Suppressor macrophage treated with lipopolysaccharide for 4 hours (primary cell): Measurements from ENCODE around the gene NUP205.

Experiments used
- DNase-seq: peaks from one replicate; pipeline ENCODE4 v3.0.0-alpha.2; 2020

The NUP205 gene

DNA sequence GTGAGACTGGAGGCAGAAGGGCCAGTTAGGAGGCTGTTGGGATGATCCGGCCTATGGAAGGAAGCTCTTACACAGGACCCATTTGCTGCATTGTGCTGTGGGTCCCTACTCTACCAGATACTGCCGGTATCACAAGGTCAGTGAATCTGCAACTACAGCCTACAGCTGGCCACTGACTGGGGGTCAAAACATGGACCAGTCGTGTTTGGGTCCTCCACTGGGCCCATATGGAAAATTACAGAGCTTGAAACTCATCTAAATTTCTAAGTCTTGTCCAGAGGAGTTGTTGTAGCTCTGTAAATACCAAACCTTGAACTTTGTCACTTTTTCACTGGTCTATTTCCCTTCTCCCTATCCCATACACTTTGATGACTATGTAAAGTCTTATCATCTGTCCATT lies 5.6 kb upstream of the NUP205 start:
- no peak for DNase-seq

DNA sequence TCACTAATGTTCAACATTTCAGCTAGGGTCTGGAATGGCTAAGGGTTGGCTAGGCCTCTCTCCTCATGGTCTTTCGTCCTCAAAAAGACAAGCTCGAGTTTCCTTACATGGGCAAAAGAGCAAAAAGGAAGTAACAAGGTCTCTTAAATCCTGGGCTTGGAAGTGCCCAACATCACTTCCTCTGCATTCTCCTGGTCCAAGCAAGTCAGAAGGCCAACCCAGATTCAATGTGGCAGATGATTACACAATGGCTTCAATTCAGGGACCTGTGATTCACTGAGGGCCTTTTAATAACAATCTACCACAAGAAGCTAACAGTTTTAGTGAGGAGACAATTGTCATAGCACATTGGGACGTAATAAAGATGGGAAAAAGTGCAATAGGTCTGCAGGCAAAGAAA lies 4.4 kb upstream of the NUP205 start:
- DNase-seq = peak; percentile 12

DNA sequence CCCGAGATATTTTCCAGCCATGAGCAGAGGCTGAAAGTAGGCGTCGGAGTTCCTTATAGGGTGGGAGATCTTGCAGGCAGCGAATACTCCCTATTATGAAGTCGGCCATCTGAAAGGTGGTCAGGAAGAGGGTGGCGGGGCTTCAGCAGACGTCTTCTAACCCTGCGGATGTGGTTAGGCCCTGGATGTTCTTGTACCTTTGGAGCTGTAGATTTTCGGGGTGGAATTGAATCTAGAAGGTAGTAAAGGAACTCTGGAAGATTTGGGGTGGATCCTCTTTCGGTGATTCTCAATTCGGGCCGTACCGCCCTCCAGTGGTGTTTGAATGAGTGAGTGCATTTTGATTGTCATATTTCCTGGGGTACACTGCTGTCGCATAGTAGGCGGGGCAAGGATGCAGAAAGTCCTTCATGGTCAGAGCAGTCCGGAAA lies 635 bp downstream of the NUP205 start:
- peak; percentile 74 for DNase-seq

- no peak for DNase-seq
These were observed 1.2 kb downstream of the NUP205 start for GRCh38 chr7:135558881-135559280.

DNA sequence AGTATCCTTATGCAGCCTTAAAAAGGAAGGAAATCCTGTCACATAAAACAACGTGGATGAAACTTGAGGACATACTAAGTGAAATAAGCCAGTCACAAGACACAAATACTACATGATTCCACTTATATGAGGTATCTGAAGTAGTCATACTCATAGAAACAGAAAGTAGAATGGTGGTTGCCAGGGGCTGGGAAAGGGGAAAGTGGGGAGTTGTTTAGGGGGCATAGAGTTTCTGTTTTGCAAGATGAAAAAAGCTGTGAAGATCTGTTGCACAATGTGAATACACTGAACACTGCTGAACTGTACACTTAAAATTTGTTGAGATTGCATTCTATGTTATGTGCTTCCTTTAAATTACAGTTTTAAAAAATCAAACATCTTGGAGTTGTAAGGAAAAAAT lies 2.9 kb downstream of the NUP205 start:
- peak; percentile 78 for DNase-seq

DNA sequence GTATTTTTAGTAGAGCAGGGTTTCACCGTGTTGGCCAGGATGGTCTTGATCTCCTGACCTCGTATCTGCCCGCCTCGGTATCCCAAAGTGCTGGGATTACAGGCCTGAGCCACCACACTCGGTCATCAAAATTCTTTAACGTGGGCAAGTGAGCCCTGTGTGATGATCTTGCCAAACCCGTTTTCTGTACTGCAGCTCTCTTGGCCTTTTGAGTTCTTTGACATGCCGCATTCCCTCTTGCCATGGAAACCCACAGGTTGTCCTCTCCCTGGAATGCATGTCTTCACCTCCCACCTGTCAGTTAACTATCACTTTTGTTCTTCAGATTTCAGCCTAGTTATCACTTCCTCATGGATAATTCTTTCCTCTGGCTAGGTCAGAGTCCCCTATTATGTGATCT lies 5.0 kb downstream of the NUP205 start:
- no peak for DNase-seq

- DNase-seq = no peak
These were observed 14.1 kb downstream of the NUP205 start for GRCh38 chr7:135571834-135572233.

DNA sequence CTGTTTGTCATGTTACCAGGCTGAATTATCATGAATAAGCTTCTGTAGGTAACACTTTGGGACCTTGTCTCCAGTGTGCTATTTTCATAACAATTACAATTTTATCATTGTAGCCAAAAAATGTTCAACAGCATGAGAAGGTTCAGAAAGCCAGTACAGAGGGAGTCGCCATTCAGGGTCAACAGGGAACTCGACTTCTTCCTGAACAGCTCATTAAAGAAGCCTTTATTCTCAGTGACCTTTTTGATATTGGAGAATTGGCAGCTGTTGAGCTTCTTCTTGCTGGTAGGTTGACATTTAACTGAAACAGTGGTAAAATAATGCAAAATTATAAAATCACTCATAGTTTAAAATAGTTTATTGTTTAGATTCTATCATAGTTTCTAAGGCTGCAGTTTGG lies 15.8 kb downstream of the NUP205 start:
- DNase-seq = no peak

DNA sequence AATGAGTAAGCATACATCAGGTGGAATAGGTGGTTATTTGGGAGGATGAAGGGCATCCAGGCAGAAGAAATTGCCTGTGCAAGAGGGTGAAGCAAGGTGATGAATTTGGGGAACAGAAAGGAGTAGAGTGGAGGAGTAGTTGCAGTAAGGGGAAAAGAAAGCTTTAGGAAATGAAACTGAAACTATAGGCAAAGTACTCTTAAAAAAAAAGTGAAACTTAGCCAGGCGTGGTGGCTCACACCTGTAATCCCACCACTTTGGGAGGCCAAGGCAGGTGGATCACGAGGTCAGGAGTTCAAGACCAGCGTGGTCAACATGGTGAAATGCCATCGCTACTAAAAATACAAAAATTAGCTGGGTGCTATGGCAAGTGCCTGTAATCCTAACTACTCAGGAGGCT lies 17.6 kb downstream of the NUP205 start:
- DNase-seq = peak; percentile 40

DNA sequence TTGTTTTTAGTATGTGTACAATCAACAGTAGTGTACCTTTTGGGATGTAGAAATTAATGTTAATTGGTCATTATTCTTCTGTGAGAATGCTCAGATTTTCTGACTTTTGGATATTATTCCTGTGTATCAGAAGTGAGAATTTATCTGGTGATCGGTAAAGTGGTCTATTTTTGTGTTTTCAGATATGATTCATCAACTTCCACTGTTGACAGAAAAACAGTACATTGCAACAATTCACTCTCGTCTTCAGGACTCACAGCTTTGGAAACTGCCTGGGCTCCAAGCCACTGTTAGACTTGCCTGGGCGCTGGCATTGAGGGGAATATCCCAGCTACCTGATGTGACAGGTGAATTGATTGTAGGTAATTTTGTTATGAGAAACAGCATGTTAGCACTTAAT lies 20.9 kb downstream of the NUP205 start:
- no peak for DNase-seq

- DNase-seq = no peak
These were observed 26.9 kb downstream of the NUP205 start for GRCh38 chr7:135584362-135585353.

DNA sequence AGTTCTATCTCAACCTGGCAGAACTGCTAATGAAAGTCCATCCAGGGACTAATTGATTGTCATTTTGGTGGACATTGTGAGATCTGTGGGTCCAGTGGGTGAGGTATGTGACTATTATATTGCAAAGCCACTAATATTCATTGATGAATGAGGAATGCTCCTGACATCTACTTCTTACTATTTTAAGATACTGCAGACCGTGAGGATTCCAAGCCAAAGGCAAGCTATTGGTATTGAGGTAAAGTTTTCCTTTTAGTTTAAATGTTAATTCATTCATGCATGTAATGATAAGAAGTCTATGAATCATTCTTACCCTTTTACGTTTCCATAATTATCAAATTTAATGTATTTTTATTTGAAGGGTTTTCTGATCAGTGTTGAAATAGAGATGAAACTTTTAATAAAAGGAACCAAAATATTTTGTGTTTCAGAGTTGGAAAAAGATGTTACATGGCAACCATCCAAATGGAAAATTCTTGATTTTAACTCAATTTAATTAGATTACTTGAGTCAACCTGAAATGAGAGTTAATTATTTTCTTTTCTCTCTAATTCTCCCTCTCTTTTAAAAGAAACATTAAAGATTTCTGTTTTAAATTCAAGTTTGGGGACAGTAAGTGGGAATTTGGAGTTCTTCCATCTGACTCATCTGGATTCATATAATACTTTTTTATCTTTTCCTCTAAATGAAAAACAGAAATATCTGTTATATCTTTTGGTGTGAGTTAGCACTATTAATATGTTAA lies 39.6 kb downstream of the NUP205 start:
- DNase-seq = no peak

GRCh38 chr7:135597926-135598305 lies 40.2 kb downstream of the NUP205 start:
- no peak for DNase-seq

GRCh38 chr7:135599471-135599870 lies 41.8 kb downstream of the NUP205 start:
- DNase-seq = no peak

GRCh38 chr7:135600226-135600625 lies 42.5 kb downstream of the NUP205 start:
- no peak for DNase-seq

- DNase-seq = no peak
These were observed 43.5 kb downstream of the NUP205 start for GRCh38 chr7:135601182-135601581.

DNA sequence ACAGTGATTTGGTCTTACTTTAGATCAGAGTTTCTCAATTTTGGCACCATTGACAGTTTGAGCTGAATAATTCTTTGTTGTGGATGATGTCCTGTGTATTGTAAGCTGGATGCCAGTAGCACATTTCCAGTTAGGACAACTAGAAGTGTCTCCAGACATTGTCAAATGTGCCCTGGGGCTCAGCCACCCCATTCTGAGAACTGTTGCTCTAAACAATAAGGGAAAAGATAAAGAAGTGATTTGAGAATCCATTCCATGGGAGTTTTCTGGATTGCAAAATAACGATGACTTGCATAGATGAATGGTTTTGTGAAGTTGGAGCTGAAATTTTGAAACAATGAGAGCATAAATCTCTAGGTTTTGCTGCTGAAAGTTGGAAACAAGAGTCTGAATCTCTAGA lies 44.6 kb downstream of the NUP205 start:
- DNase-seq = peak; percentile 12

- no peak for DNase-seq
These were observed 58.4 kb downstream of the NUP205 start for GRCh38 chr7:135616136-135616535.

- no peak for DNase-seq
These were observed 60.1 kb downstream of the NUP205 start for GRCh38 chr7:135617781-135618180.

DNA sequence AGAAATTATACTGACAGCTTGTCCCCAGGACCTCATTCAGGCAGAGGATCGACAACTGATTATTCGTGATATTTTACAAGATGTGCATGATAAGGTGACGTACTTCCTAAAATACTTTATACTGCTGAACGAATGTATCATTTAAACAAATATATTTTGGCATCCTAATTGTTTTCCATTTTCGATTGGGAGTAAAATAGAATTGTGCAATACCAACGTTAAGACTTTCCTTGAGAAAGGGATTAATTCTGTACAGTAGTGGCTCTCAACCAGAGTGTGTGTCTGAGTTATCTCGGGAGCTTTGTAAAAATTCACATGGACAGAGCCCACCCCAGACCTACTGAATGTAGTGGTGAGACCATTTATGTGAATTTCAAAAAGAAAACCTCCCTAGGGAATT lies 60.8 kb downstream of the NUP205 start:
- DNase-seq = no peak

GRCh38 chr7:135620447-135620846 lies 62.7 kb downstream of the NUP205 start:
- DNase-seq = peak; percentile 4

DNA sequence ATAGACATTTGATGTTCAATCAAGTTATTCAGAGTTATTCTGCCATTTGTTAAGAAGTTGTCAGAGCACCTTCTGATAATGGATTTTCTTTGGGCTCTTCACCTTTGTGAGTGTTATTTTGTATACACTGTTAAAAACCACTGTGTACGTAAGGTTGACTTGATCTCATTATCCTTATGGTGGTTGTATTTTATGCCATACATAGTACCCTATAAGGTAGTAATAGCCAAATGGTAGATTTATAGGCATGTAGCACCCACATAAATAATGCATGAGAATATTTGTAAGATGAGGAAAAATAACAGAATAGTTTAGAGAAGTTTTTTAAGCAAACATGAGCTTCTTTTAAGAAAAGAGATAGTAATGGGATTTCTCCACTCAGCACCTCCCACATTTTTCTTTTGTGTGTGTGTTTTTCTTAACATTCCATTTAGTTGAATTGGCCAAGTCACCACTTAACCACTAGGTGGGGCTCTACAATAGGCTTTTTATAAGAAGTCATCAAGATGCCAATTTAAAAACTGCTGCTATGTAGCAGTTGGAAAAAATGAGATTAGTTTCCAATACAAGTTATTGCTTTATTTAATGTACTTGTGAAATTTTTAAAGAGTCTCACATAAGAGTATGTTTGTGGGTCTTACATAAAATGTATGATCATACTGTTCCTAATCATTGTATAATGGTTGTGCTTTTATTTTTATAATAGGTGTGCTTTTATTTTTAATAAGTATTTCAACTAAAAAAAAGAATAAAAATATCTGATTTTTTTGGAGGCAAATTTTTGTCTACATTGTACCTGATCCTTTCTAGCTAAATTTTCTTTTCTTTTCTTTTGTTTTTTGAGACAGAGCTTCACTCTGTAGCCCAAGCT lies 63.5 kb downstream of the NUP205 start:
- DNase-seq = peak; percentile 71
